Activated naive CD8-positive, alpha-beta T cell (primary cell): ENCODE results near the gene SRPK2.
"Not testable (repeated sequence)": the region's sequence is repeated elsewhere in the genome, so short reads cannot be mapped to it uniquely, and the experiment has no call there.

Experiments
- H3K27ac Mint-ChIP-seq: one replicate; pipeline ENCODE4 v1.8.0; 2021; ENCODE audit warnings: mixed read lengths
- H3K27me3 Mint-ChIP-seq: one replicate; pipeline ENCODE4 v1.8.0; 2021; ENCODE audit warnings: mixed read lengths
- H3K36me3 Mint-ChIP-seq: one replicate; pipeline ENCODE4 v1.8.0; 2021; ENCODE audit warnings: mixed read lengths
- H3K4me1 Mint-ChIP-seq: one replicate; pipeline ENCODE4 v1.8.0; 2021; ENCODE audit warnings: low read depth, mixed read lengths
- H3K4me3 Mint-ChIP-seq: one replicate; pipeline ENCODE4 v1.8.0; 2021; ENCODE audit warnings: mild to moderate bottlenecking, mixed read lengths
- H3K9me3 Mint-ChIP-seq: one replicate; pipeline ENCODE4 v1.8.0; 2021; ENCODE audit warnings: low read depth, mixed read lengths

The SRPK2 gene

GRCh38 chr7:105332661-105333060 is 56.1 kb downstream of the SRPK2 start:
- not testable (repeated sequence) for H3K27me3 Mint-ChIP-seq, H3K9me3 Mint-ChIP-seq, H3K27ac Mint-ChIP-seq, H3K4me3 Mint-ChIP-seq, H3K36me3 Mint-ChIP-seq
- H3K4me1 Mint-ChIP-seq, result peaks cover 19% of the 10 kb centered on the region

GRCh38 chr7:105330526-105330925 is 58.2 kb downstream of the SRPK2 start:
- Mint-ChIP-seq H3K27me3 (no peaks in the 10 kb centered on the region), H3K4me1 (peaks cover 29% of the 10 kb centered on the region), H3K4me3 (no peak overlapping the region), H3K36me3 (peaks cover 4% of the 10 kb centered on the region), H3K27ac (no peak overlapping the region), H3K9me3 (no peaks in the 10 kb centered on the region)

GRCh38 chr7:105327201-105327600 is 61.5 kb downstream of the SRPK2 start:
- Mint-ChIP-seq H3K9me3 (no peaks in the 10 kb centered on the region), H3K4me3 (no peak overlapping the region), H3K27me3 (no peaks in the 10 kb centered on the region), H3K4me1 (peaks cover 43% of the 10 kb centered on the region), H3K36me3 (peaks cover 9% of the 10 kb centered on the region), H3K27ac (no peak overlapping the region)

GRCh38 chr7:105325216-105325904 is 63.4 kb downstream of the SRPK2 start:
- H3K4me1 Mint-ChIP-seq, result peaks cover 40% of the 10 kb centered on the region
- H3K27ac Mint-ChIP-seq, result no peak overlapping the region
- no peaks in the 10 kb centered on the region for H3K27me3 Mint-ChIP-seq
- no peak overlapping the region for H3K4me3 Mint-ChIP-seq
- H3K9me3 Mint-ChIP-seq, result no peaks in the 10 kb centered on the region
- peaks cover 18% of the 10 kb centered on the region for H3K36me3 Mint-ChIP-seq

DNA sequence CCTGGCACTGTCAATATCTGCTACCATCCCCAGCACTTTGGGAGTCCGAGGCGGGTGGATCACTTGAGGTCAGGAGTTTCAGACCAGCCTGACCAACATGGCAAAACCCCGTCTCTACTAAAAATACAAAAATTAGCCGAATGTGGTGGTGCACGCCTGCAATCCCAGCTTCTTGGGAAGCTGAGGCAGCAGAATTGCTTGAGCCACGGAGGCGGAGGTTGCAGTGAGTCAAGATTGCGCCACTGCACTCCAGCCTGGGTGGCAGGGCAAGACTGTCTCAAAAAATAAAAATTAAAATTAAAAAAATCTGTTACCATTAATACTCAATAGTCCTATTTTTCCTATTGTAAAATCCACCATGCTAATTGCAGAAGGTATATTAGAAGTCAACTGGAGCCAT is 64.1 kb downstream of the SRPK2 start:
- not testable (repeated sequence) for H3K27me3 Mint-ChIP-seq, H3K9me3 Mint-ChIP-seq, H3K27ac Mint-ChIP-seq, H3K4me3 Mint-ChIP-seq
- Mint-ChIP-seq H3K36me3 (peaks cover 18% of the 10 kb centered on the region), H3K4me1 (peaks cover 44% of the 10 kb centered on the region)

GRCh38 chr7:105323366-105323765 is 65.4 kb downstream of the SRPK2 start:
- Mint-ChIP-seq H3K27me3 (no peaks in the 10 kb centered on the region), H3K27ac (no peak overlapping the region), H3K4me1 (peaks cover 45% of the 10 kb centered on the region), H3K4me3 (no peak overlapping the region), H3K9me3 (no peaks in the 10 kb centered on the region), H3K36me3 (peaks cover 15% of the 10 kb centered on the region)

- Mint-ChIP-seq H3K4me3 (no peak overlapping the region), H3K27ac (no peak overlapping the region), H3K9me3 (no peaks in the 10 kb centered on the region), H3K27me3 (no peaks in the 10 kb centered on the region), H3K4me1 (peaks cover 45% of the 10 kb centered on the region), H3K36me3 (peaks cover 15% of the 10 kb centered on the region)
These were observed 66.0 kb downstream of the SRPK2 start for GRCh38 chr7:105322655-105323277.

DNA sequence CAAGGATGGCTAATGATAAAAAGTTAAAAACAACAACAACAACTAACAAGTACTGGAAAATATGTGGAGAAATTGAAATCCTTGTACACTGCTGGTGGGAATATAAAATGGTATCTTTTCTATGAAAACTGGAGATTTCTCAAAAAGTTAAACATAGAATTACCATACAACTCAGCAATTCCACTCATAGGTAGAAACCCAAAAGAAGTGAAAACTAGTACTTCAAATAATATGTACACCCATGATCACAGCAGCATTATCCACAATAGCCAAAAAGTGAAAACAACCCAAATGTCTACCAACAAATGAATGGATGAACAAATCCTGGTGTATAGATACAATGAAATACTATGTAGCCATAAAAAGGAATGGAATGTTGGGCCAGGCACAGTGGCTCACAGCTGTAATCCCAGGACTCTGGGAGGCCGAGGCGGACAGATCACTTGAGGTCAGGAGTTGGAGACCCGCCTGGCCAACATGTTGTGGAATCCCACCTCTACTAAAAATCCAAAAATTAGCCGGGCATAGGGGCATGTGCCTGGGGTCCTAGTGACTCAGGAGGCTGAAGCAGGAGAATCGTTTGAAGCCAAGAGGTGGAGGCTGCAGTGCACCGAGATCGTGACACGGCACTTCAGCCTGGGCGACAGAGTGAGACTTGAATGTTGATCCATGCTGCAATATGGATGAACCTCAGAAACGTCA is 66.8 kb downstream of the SRPK2 start:
- H3K27ac Mint-ChIP-seq, result no peak overlapping the region
- H3K4me1 Mint-ChIP-seq, result peaks cover 44% of the 10 kb centered on the region
- H3K9me3 Mint-ChIP-seq, result no peaks in the 10 kb centered on the region
- no peaks in the 10 kb centered on the region for H3K27me3 Mint-ChIP-seq
- H3K36me3 Mint-ChIP-seq, result peaks cover 15% of the 10 kb centered on the region
- H3K4me3 Mint-ChIP-seq, result no peak overlapping the region

- Mint-ChIP-seq H3K36me3 (peaks cover 15% of the 10 kb centered on the region), H3K4me3 (no peak overlapping the region), H3K9me3 (no peaks in the 10 kb centered on the region), H3K27ac (no peak overlapping the region), H3K4me1 (peaks cover 45% of the 10 kb centered on the region), H3K27me3 (no peaks in the 10 kb centered on the region)
These were observed 67.8 kb downstream of the SRPK2 start for GRCh38 chr7:105320896-105321295.

- Mint-ChIP-seq H3K9me3 (no peaks in the 10 kb centered on the region), H3K27me3 (no peaks in the 10 kb centered on the region), H3K4me3 (peak overlapping the region; percentile 30), H3K4me1 (peaks cover 46% of the 10 kb centered on the region), H3K36me3 (peaks cover 12% of the 10 kb centered on the region), H3K27ac (no peak overlapping the region)
These were observed 69.1 kb downstream of the SRPK2 start for GRCh38 chr7:105319578-105319977.

GRCh38 chr7:105316578-105317344 is 72.0 kb downstream of the SRPK2 start:
- H3K27me3 Mint-ChIP-seq, result no peaks in the 10 kb centered on the region
- no peaks in the 10 kb centered on the region for H3K9me3 Mint-ChIP-seq
- no peak overlapping the region for H3K4me3 Mint-ChIP-seq
- peaks cover 10% of the 10 kb centered on the region for H3K36me3 Mint-ChIP-seq
- H3K4me1 Mint-ChIP-seq, result peaks cover 39% of the 10 kb centered on the region
- H3K27ac Mint-ChIP-seq, result no peak overlapping the region

GRCh38 chr7:105315357-105315756 is 73.4 kb downstream of the SRPK2 start:
- Mint-ChIP-seq H3K27ac (no peak overlapping the region), H3K9me3 (no peaks in the 10 kb centered on the region), H3K4me3 (no peak overlapping the region), H3K36me3 (peaks cover 4% of the 10 kb centered on the region), H3K27me3 (no peaks in the 10 kb centered on the region), H3K4me1 (peaks cover 35% of the 10 kb centered on the region)

DNA sequence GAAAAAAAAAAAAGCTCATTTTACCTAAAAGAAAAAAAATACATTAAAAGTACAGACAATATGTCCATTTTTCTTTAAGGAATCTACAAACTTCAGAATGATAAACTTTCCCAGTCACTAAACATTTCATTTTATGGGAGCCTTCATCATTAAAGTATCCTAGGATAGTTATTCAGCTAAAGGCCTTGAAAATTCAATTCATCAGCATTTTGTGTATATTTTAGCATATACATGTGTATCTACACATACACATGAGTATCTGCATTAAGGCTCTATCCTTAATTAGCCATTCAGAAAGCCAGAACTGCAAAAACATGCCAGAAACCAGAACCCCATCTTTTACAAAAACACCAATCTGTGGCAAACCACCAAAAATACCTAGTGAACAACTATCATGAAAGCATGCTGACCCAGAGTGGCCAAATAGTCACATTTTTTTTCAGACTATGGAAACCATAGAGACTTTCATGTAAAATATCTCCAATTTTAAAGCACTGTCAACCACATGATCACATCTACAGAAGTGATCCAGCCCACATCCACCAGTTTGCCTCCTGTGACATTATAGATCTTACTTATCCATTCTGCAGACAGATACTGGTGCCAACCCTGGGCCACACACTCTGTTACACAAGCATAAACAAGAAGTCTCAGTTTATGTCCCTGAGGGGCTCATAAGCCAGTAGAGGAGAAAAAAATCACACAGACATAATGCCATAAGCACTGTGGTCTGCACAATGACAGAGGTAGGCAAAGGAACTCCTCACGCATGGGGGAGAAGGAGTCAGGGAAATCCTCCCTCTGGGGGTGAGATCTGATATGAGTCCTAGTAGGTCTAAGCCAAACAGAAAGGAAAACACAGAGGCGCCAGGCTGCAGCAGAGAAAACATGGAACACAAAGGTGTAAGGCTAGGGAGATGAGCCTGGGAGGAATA is 79.2 kb downstream of the SRPK2 start:
- Mint-ChIP-seq H3K4me1 (peaks cover 56% of the 10 kb centered on the region), H3K27ac (peak overlapping the region; percentile 30), H3K9me3 (no peaks in the 10 kb centered on the region), H3K27me3 (no peaks in the 10 kb centered on the region), H3K4me3 (no peak overlapping the region), H3K36me3 (peaks cover 4% of the 10 kb centered on the region)

- Mint-ChIP-seq H3K4me1 (peaks cover 64% of the 10 kb centered on the region), H3K27ac (peak overlapping the region; percentile 72), H3K36me3 (no peaks in the 10 kb centered on the region), H3K27me3 (no peaks in the 10 kb centered on the region), H3K9me3 (no peaks in the 10 kb centered on the region), H3K4me3 (no peak overlapping the region)
These were observed 81.5 kb downstream of the SRPK2 start for GRCh38 chr7:105307163-105307672.
